ENCODE results near the gene CCDC51. TPM values are rescaled to one million over a fixed set of nuclear protein-coding genes. Genes with fewer than 3 reads are reported as not detected.
A peak's percentile ranks its signal among the peaks of the same experiment; 100 is the strongest.

Gene CCDC51
- total and polyA plus RNA-seq, 2 experiments from 2014 or later, result 20.8 to 24.1 TPM

DNA sequence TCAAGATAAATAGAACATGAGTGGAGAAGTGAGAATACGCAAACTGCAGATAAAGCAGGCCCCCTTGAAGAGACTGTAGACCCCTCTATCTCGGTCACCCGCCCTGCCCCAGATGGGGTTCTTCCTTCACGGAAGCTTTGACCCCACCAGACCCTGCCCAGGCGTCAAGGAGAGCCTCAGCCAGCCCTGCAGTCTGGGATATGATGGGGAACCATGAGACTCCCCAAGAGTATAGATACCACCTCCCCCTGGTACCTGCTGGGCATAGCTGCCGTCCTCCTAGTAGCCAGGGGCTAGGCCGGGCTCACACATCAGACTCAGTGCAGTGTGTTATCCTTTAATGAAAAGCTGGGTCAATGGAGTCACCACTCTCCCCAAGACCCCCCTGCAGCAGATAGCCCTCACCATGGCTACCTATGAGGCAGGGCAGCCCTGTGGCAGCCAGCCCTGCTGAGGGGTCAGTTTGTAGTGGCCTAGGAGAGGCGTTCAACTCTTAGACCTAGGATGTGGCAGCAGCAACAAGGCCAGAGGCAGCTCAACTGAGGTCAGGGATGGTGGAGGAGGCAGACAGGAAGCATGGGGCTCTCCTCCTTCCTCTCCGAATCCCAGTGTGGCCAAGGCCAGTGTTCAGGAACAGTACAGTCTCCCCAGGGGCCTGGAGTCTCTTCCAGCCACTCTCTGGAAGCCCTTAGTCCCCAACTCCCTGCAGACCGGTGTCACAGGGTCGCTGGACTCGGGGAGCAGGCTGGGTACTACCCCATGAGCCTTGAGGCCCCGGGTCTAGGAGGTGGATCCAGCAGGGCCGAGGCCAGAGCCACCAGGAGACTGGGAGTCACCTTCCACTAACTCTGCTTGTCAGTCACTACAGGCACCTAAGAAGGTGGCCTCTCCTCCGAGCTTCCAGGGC, 36.1 kb downstream of the CCDC51 start:
- peaks cover 13% of the 10 kb centered on the region for H3K36me3 ChIP-seq (ENCODE audit: insufficient read depth)
- H3F3A ChIP-seq (replicated peaks; ENCODE audit: low read depth), result no peaks in the 10 kb centered on the region; the same call in 1 of the 2 replicates
- DNase-seq (ENCODE audit: low spot score) (no peak), ATAC-seq (no peak)
- H3K4me3 ChIP-seq, result no peak overlapping the region
- Mint-ChIP-seq H3K4me1 (peaks cover 7% of the 10 kb centered on the region), H3K27ac (no peak overlapping the region), H3K27me3 (ENCODE audit: insufficient read depth, low read depth, poor library complexity) (peaks cover 10% of the 10 kb centered on the region), H3K4me3 (no peak overlapping the region), H3K9me3 (no peaks in the 10 kb centered on the region), H3K36me3 (ENCODE audit: low read depth) (peaks cover 79% of the 10 kb centered on the region)
- no peaks in the 10 kb centered on the region; the same call in 1 of the 2 replicates for H4K20me1 ChIP-seq (replicated peaks; ENCODE audit: insufficient read depth)
- H3K27me3 ChIP-seq (ENCODE audit: insufficient read depth), result no peaks in the 10 kb centered on the region
- H3K27ac ChIP-seq (ENCODE audit: low read depth), result no peak overlapping the region
- no peaks in the 10 kb centered on the region for H3K4me1 ChIP-seq (ENCODE audit: insufficient read depth)
- no peak for TF ChIP-seq ZNF331 (CRISPR knock-in tag; IDR thresholded peaks at IDR 0.05; ENCODE audit: low read depth)
- no peak for TF ChIP-seq EZH2phosphoT487 (IDR thresholded peaks at IDR 0.05; ENCODE audit: unreplicated experiment)
- TF ChIP-seq, protein P1, sequence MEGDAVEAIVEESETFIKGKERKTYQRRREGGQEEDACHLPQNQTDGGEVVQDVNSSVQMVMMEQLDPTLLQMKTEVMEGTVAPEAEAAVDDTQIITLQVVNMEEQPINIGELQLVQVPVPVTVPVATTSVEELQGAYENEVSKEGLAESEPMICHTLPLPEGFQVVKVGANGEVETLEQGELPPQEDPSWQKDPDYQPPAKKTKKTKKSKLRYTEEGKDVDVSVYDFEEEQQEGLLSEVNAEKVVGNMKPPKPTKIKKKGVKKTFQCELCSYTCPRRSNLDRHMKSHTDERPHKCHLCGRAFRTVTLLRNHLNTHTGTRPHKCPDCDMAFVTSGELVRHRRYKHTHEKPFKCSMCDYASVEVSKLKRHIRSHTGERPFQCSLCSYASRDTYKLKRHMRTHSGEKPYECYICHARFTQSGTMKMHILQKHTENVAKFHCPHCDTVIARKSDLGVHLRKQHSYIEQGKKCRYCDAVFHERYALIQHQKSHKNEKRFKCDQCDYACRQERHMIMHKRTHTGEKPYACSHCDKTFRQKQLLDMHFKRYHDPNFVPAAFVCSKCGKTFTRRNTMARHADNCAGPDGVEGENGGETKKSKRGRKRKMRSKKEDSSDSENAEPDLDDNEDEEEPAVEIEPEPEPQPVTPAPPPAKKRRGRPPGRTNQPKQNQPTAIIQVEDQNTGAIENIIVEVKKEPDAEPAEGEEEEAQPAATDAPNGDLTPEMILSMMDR (conservative IDR thresholded peaks at IDR 0.05; ENCODE audit: low read depth in 2 of 2), result no peak
- TF ChIP-seq, protein P2, sequence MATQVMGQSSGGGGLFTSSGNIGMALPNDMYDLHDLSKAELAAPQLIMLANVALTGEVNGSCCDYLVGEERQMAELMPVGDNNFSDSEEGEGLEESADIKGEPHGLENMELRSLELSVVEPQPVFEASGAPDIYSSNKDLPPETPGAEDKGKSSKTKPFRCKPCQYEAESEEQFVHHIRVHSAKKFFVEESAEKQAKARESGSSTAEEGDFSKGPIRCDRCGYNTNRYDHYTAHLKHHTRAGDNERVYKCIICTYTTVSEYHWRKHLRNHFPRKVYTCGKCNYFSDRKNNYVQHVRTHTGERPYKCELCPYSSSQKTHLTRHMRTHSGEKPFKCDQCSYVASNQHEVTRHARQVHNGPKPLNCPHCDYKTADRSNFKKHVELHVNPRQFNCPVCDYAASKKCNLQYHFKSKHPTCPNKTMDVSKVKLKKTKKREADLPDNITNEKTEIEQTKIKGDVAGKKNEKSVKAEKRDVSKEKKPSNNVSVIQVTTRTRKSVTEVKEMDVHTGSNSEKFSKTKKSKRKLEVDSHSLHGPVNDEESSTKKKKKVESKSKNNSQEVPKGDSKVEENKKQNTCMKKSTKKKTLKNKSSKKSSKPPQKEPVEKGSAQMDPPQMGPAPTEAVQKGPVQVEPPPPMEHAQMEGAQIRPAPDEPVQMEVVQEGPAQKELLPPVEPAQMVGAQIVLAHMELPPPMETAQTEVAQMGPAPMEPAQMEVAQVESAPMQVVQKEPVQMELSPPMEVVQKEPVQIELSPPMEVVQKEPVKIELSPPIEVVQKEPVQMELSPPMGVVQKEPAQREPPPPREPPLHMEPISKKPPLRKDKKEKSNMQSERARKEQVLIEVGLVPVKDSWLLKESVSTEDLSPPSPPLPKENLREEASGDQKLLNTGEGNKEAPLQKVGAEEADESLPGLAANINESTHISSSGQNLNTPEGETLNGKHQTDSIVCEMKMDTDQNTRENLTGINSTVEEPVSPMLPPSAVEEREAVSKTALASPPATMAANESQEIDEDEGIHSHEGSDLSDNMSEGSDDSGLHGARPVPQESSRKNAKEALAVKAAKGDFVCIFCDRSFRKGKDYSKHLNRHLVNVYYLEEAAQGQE (IDR thresholded peaks at IDR 0.05; ENCODE audit: unreplicated experiment), result no peak
- TF ChIP-seq CREB1 (CRISPR knock-in tag; IDR thresholded peaks at IDR 0.05; ENCODE audit: low read depth), result no peak
- H2AFZ ChIP-seq, result no peak overlapping the region
- no peak overlapping the region for H3K4me2 ChIP-seq
- H3K9me2 ChIP-seq (ENCODE audit: insufficient read depth), result no peaks in the 10 kb centered on the region
- no peaks in the 10 kb centered on the region for H3K79me2 ChIP-seq (replicated peaks; ENCODE audit: insufficient read depth)

DNA sequence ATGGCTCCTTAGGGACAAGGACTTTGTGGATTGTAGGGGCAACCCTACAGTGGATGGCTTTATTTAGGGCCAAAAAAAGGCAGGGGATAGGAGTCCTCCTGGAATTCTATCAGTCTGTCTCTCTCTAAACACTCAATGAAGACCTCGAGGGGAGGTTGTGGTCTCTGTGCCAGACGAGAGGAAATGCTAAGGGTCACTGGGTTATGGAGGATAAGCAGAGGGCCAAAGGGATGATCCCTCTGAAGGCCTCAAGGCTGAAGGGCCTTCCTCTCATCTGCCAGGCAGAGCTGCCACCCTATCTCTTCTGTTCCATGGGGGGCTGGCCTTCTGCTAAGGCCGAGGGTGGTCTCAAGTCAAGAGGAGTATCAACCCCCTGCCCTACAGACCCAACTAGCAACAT, 37.0 kb downstream of the CCDC51 start:
- Histone ChIP-seq H3K27me3 (ENCODE audit: insufficient read depth) (no peaks in the 10 kb centered on the region), H3K4me1 (ENCODE audit: insufficient read depth) (no peaks in the 10 kb centered on the region), H4K20me1 (replicated peaks; ENCODE audit: insufficient read depth) (no peaks in the 10 kb centered on the region; the same call in 1 of the 2 replicates), H3K4me2 (no peak overlapping the region), H3K79me2 (replicated peaks; ENCODE audit: insufficient read depth) (no peaks in the 10 kb centered on the region), H3K9me2 (ENCODE audit: insufficient read depth) (no peaks in the 10 kb centered on the region), H3K36me3 (ENCODE audit: insufficient read depth) (peaks cover 13% of the 10 kb centered on the region), H2AFZ (no peak overlapping the region), H3F3A (replicated peaks; ENCODE audit: low read depth) (no peaks in the 10 kb centered on the region; the same call in 1 of the 2 replicates), H3K4me3 (no peak overlapping the region), H3K27ac (ENCODE audit: low read depth) (peak overlapping the region; percentile 56; the same call in 1 of the 2 replicates)
- TF ChIP-seq EZH2phosphoT487 (IDR thresholded peaks at IDR 0.05; ENCODE audit: unreplicated experiment), result no peak
- TF ChIP-seq, protein P3, sequence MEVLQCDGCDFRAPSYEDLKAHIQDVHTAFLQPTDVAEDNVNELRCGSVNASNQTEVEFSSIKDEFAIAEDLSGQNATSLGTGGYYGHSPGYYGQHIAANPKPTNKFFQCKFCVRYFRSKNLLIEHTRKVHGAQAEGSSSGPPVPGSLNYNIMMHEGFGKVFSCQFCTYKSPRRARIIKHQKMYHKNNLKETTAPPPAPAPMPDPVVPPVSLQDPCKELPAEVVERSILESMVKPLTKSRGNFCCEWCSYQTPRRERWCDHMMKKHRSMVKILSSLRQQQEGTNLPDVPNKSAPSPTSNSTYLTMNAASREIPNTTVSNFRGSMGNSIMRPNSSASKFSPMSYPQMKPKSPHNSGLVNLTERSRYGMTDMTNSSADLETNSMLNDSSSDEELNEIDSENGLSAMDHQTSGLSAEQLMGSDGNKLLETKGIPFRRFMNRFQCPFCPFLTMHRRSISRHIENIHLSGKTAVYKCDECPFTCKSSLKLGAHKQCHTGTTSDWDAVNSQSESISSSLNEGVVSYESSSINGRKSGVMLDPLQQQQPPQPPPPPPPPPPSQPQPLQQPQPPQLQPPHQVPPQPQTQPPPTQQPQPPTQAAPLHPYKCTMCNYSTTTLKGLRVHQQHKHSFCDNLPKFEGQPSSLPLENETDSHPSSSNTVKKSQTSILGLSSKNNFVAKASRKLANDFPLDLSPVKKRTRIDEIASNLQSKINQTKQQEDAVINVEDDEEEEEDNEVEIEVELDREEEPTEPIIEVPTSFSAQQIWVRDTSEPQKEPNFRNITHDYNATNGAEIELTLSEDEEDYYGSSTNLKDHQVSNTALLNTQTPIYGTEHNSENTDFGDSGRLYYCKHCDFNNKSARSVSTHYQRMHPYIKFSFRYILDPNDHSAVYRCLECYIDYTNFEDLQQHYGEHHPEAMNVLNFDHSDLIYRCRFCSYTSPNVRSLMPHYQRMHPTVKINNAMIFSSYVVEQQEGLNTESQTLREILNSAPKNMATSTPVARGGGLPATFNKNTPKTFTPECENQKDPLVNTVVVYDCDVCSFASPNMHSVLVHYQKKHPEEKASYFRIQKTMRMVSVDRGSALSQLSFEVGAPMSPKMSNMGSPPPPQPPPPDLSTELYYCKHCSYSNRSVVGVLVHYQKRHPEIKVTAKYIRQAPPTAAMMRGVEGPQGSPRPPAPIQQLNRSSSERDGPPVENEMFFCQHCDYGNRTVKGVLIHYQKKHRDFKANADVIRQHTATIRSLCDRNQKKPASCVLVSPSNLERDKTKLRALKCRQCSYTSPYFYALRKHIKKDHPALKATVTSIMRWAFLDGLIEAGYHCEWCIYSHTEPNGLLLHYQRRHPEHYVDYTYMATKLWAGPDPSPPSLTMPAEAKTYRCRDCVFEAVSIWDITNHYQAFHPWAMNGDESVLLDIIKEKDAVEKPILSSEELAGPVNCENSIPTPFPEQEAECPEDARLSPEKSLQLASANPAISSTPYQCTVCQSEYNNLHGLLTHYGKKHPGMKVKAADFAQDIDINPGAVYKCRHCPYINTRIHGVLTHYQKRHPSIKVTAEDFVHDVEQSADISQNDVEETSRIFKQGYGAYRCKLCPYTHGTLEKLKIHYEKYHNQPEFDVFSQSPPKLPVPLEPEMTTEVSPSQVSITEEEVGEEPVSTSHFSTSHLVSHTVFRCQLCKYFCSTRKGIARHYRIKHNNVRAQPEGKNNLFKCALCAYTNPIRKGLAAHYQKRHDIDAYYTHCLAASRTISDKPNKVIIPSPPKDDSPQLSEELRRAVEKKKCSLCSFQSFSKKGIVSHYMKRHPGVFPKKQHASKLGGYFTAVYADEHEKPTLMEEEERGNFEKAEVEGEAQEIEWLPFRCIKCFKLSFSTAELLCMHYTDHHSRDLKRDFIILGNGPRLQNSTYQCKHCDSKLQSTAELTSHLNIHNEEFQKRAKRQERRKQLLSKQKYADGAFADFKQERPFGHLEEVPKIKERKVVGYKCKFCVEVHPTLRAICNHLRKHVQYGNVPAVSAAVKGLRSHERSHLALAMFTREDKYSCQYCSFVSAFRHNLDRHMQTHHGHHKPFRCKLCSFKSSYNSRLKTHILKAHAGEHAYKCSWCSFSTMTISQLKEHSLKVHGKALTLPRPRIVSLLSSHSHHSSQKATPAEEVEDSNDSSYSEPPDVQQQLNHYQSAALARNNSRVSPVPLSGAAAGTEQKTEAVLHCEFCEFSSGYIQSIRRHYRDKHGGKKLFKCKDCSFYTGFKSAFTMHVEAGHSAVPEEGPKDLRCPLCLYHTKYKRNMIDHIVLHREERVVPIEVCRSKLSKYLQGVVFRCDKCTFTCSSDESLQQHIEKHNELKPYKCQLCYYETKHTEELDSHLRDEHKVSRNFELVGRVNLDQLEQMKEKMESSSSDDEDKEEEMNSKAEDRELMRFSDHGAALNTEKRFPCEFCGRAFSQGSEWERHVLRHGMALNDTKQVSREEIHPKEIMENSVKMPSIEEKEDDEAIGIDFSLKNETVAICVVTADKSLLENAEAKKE (CRISPR knock-in tag; IDR thresholded peaks at IDR 0.05), result no peak
- TF ChIP-seq EZH2 (IDR thresholded peaks at IDR 0.05; ENCODE audit: low read depth, unreplicated experiment), result no peak
- H3K27ac Mint-ChIP-seq, result no peak overlapping the region
- DNase-seq (ENCODE audit: low spot score) (no peak), ATAC-seq (no peak)
- H3K4me1 Mint-ChIP-seq, result peaks cover 11% of the 10 kb centered on the region
- H3K27me3 Mint-ChIP-seq (ENCODE audit: insufficient read depth, low read depth, poor library complexity), result peaks cover 4% of the 10 kb centered on the region
- H3K4me3 Mint-ChIP-seq, result no peak overlapping the region
- H3K36me3 Mint-ChIP-seq (ENCODE audit: low read depth), result peaks cover 71% of the 10 kb centered on the region
- no peaks in the 10 kb centered on the region for H3K9me3 Mint-ChIP-seq

All from GM23338 (cell line).